Kidney (tissue), 14 donors: ENCODE data around the gene AZGP1. TPM values are rescaled to one million over a fixed set of nuclear protein-coding genes. Genes with fewer than 3 reads are reported as not detected.

Source experiments
- DNase-seq, 5 donors: peaks; one replicate each; pipeline ENCODE4 v3.0.0-alpha.2; 2013 to 2020
- FAIRE-seq: peaks from 2 replicates; lab custom pipeline; 2012; peaks lifted over from hg19 to GRCh38; lab: Jason Lieb, UNC
- H3K27ac ChIP-seq, 2 donors: one replicate each; pipeline ENCODE4 v1.7.0; 2013; ENCODE audit warnings: low read depth in 2 of 2, low read length in 2 of 2, inconsistent platforms in 1 of 2
- H3K27me3 ChIP-seq: one replicate; pipeline ENCODE4 v1.7.1; 2013; ENCODE audit warnings: low read length, inconsistent platforms; ENCODE audit not compliant: control insufficient read depth, insufficient read depth
- H3K36me3 ChIP-seq, 3 donors: one replicate each; pipeline versions ENCODE4 v1.7.0 to v1.7.1; 2013; ENCODE audit warnings: low read length in 3 of 3, control low read depth in 1 of 3, inconsistent platforms in 1 of 3; ENCODE audit not compliant: insufficient read depth in 3 of 3, control insufficient read depth in 2 of 3
- H3K4me1 ChIP-seq, 3 donors: one replicate each; pipeline versions ENCODE4 v1.7.0 to v1.7.1; 2013; ENCODE audit warnings: low read length in 3 of 3, inconsistent platforms in 1 of 3, low read depth in 1 of 3; ENCODE audit not compliant: control insufficient read depth in 2 of 3, insufficient read depth in 2 of 3
- H3K4me3 ChIP-seq, 3 donors: one replicate each; pipeline versions ENCODE4 v1.7.0 to v1.8.1; 2013; ENCODE audit warnings: low read length in 3 of 3, control low read depth in 1 of 3, inconsistent platforms in 1 of 3
- H3K9ac ChIP-seq, 3 donors: one replicate each; pipeline versions ENCODE4 v1.7.0 to v1.7.1; 2013; ENCODE audit warnings: low read length in 3 of 3, control low read depth in 1 of 3, inconsistent platforms in 1 of 3
- H3K9me3 ChIP-seq, 3 donors: one replicate each; pipeline versions ENCODE4 v1.7.0 to v1.7.1; 2013; ENCODE audit warnings: low read length in 3 of 3, control low read depth in 1 of 3, inconsistent platforms in 1 of 3; ENCODE audit not compliant: control insufficient read depth in 2 of 3, insufficient read depth in 1 of 3
- intact Hi-C: fragments of 100-400 bp; cut with DNase I; formaldehyde crosslinking; loops from one replicate; pipeline ENCODE4 v1.11.1; 2022
- polyA plus RNA-seq: library from polyadenylated mRNA; stranded (reverse); fragments of 350-450 nt; fragmentation: Illumina TruSeq; extraction: RNeasy Lipid Tissue Mini Kit (QIAGEN cat#74804); gene quantifications from one replicate; pipeline ENCODE4 v1.2.3, GENCODE V29; 2014; ENCODE audit warnings: low read depth, low replicate concordance; ENCODE audit not compliant: insufficient read depth
- total RNA-seq: library from RNA; stranded (reverse); fragmentation: NEBNext Ultra II Directional; extraction: Animal tissue kit (Norgen Biotek cat#: 25700); gene quantifications from one replicate; pipeline ENCODE4 v1.2.1, GENCODE V29; 2021
- TF ChIP-seq, protein P1 (sequence below): IDR thresholded peaks from 3 replicates; pipeline ENCODE4 v1.5.1; 2012; ENCODE audit warnings: mild to moderate bottlenecking, moderate library complexity, borderline replicate concordance; ENCODE audit not compliant: insufficient read depth; ENCODE audit errors: extremely low read depth
- donor health status: control.
- donor health status: control.
- donor health status: control.
- donor health status: control.
- donor health status: control.
- donor health status: DM: yes; HTN: yes; CAD: no.
- donor health status: Normal renal cell carcinoma (clear cell type).

The AZGP1 gene
- total and polyA plus RNA-seq, 2 donors from 2014 or later, result 10.0 to 198 TPM

GRCh38 chr7:99928188-99928587 lies 47.6 kb downstream of the AZGP1 start:
- H3K4me1 ChIP-seq, result peaks cover 0 to 4% (median 0%) of the 10 kb centered on the region in 3 donors
- FAIRE-seq, result no peak
- no peak overlapping the region for H3K27ac ChIP-seq
- H3K36me3 ChIP-seq, result no peaks in the 10 kb centered on the region
- intact Hi-C loops, result no loop called here
- H3K9ac ChIP-seq, result no peak overlapping the region
- no peak for DNase-seq
- no peaks in the 10 kb centered on the region for H3K27me3 ChIP-seq
- H3K4me3 ChIP-seq, result no peak overlapping the region
- no peaks in the 10 kb centered on the region for H3K9me3 ChIP-seq
- TF ChIP-seq, protein P1, sequence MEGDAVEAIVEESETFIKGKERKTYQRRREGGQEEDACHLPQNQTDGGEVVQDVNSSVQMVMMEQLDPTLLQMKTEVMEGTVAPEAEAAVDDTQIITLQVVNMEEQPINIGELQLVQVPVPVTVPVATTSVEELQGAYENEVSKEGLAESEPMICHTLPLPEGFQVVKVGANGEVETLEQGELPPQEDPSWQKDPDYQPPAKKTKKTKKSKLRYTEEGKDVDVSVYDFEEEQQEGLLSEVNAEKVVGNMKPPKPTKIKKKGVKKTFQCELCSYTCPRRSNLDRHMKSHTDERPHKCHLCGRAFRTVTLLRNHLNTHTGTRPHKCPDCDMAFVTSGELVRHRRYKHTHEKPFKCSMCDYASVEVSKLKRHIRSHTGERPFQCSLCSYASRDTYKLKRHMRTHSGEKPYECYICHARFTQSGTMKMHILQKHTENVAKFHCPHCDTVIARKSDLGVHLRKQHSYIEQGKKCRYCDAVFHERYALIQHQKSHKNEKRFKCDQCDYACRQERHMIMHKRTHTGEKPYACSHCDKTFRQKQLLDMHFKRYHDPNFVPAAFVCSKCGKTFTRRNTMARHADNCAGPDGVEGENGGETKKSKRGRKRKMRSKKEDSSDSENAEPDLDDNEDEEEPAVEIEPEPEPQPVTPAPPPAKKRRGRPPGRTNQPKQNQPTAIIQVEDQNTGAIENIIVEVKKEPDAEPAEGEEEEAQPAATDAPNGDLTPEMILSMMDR, result no peak

GRCh38 chr7:99927536-99927935 lies 48.3 kb downstream of the AZGP1 start:
- DNase-seq, result no peak
- peaks cover 0 to 4% (median 0%) of the 10 kb centered on the region in 3 donors for H3K4me1 ChIP-seq
- H3K27me3 ChIP-seq, result no peaks in the 10 kb centered on the region
- FAIRE-seq, result no peak
- intact Hi-C loops, result no loop called here
- H3K9me3 ChIP-seq, result no peaks in the 10 kb centered on the region
- no peak overlapping the region for H3K27ac ChIP-seq
- H3K9ac ChIP-seq, result no peak overlapping the region
- no peak overlapping the region for H3K4me3 ChIP-seq
- no peaks in the 10 kb centered on the region for H3K36me3 ChIP-seq
- TF ChIP-seq, protein P1, result no peak

DNA sequence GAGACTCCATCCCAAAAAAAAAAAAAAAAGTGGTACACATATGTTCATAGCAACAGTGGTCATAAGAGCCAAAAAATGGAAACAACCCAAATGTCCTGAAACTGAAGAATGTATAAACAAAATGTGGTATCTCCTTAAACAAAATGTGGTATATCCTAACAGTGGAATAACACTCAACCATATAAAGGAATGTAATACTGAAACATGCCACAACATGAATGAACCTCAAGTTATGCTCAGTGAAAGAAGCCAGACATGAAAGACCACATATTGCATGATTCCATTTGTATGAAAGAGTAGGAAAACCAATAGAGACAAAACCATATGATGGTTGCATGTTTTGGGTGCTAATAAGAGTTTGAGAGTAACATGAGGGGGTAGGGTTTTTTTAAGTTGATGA lies 49.5 kb downstream of the AZGP1 start:
- no peak for DNase-seq
- Histone ChIP-seq H3K36me3 (no peaks in the 10 kb centered on the region), H3K4me1 (peaks cover 0 to 4% (median 0%) of the 10 kb centered on the region in 3 donors), H3K27ac (no peak overlapping the region), H3K27me3 (no peaks in the 10 kb centered on the region), H3K9me3 (no peaks in the 10 kb centered on the region), H3K4me3 (no peak overlapping the region), H3K9ac (no peak overlapping the region)
- no peak for FAIRE-seq
- TF ChIP-seq, protein P1, result no peak
- intact Hi-C loops, result no loop called here

GRCh38 chr7:99923200-99923599 lies 52.6 kb downstream of the AZGP1 start:
- Histone ChIP-seq H3K4me1 (peaks cover 0 to 5% (median 4%) of the 10 kb centered on the region in 3 donors), H3K9me3 (no peaks in the 10 kb centered on the region), H3K9ac (no peak overlapping the region), H3K27me3 (no peaks in the 10 kb centered on the region), H3K4me3 (no peak overlapping the region), H3K36me3 (no peaks in the 10 kb centered on the region), H3K27ac (no peak overlapping the region)
- DNase-seq (no peak), FAIRE-seq (no peak)
- TF ChIP-seq, protein P1, result no peak
- intact Hi-C loops, result no loop called here
